ENCODE results near the gene LITAF. TPM values are rescaled to one million over a fixed set of nuclear protein-coding genes. Genes with fewer than 3 reads are reported as not detected.

The LITAF gene
- total and polyA plus RNA-seq, 2 of the 4 experiments (the other 2 are of a cell fraction) = 113 to 206 TPM

GRCh38 chr16:11529285-11529684 lies 57.4 kb downstream of the LITAF start (continued):
- TF ChIP-seq USF2 (IDR thresholded peaks at IDR 0.05; ENCODE audit: low read depth, low read length) = no peak

- Histone ChIP-seq H4K5ac (ENCODE audit: low read depth, low read length) (no peak overlapping the region), H2BK120ac (ENCODE audit: low read depth, low read length) (no peak overlapping the region), H3K9ac (ENCODE audit: low read depth, low read length) (no peak overlapping the region), H3K4ac (ENCODE audit: low read depth, low read length) (no peak overlapping the region; the same call in 1 of the 2 replicates), H2BK20ac (ENCODE audit: low read depth, low read length) (no peak overlapping the region), H3K79me1 (ENCODE audit: low read depth in 1 of 2, low read length in 2 of 2) (no peaks in the 10 kb centered on the region), H4K20me1 (ENCODE audit: insufficient read depth, low read length) (no peaks in the 10 kb centered on the region), H3K56ac (ENCODE audit: extremely low read depth, insufficient read depth, low read length) (no peak overlapping the region), H3K4me3 (ENCODE audit: insufficient read depth, low read depth, low read length) (no peak overlapping the region), H2AFZ (replicated peaks; ENCODE audit: low read length, poor library complexity) (no peak overlapping the region), H2BK5ac (ENCODE audit: low read depth, low read length, poor library complexity, severe bottlenecking) (no peak overlapping the region), H2AK5ac (ENCODE audit: low read depth, low read length) (no peak overlapping the region), H3K27ac (ENCODE audit: insufficient read depth, low read length) (no peak overlapping the region), H4K91ac (ENCODE audit: insufficient read depth, low read depth, low read length) (no peak overlapping the region), H3K9me1 (ENCODE audit: insufficient read depth, low read length) (no peaks in the 10 kb centered on the region), H3K14ac (replicated peaks; ENCODE audit: low read depth, low read length) (no peak overlapping the region), H4K8ac (ENCODE audit: low read depth in 2 of 2, low read length in 2 of 2) (no peak overlapping the region), H2AK9ac (replicated peaks; ENCODE audit: low read depth, low read length, poor library complexity) (no peak overlapping the region), H3K27me3 (ENCODE audit: control insufficient read depth, insufficient read depth, low read length) (peaks cover 15% of the 10 kb centered on the region), H3K9me3 (ENCODE audit: control insufficient read depth, insufficient read depth, low read length) (no peaks in the 10 kb centered on the region), H3K18ac (ENCODE audit: low read depth, low read length) (no peak overlapping the region), H3K4me2 (ENCODE audit: low read depth, low read length) (no peak overlapping the region), H3K36me3 (ENCODE audit: control insufficient read depth, insufficient read depth, low read length) (no peaks in the 10 kb centered on the region), H2BK15ac (ENCODE audit: low read depth, low read length) (no peak overlapping the region), H3K23ac (ENCODE audit: low read depth, low read length) (no peak overlapping the region), H3K4me1 (ENCODE audit: control insufficient read depth, insufficient read depth, low read length) (no peaks in the 10 kb centered on the region)
- BruUV-seq (replicated peaks) = no TSS peak
- DNase-seq (no peak), ATAC-seq (ENCODE audit: low read depth) (no peak)
- in situ Hi-C loops (cut with MboI; ENCODE audit: low sequenced_read_pairs) = loop anchor here (25.0 kb wide), 1 partner anchor 566 kb away; no protein-coding TSS in a partner anchor
- dilution Hi-C loops (cut with HindIII; ENCODE audit: low sequenced_read_pairs, unreplicated experiment) = no loop called here
- 94% methylated on average over 3 of the region's 11 CpGs; no CpG with 5 or more reads in 1 of the 2 experiments for WGBS, 2 experiments (ENCODE audit: extremely low coverage in 2 of 2, insufficient read length in 1 of 2)
- ChIA-PET POLR2A (ENCODE audit: unreplicated experiment) (no interaction called here), CTCF (no interaction called here)
- TF ChIP-seq ELK1 (IDR thresholded peaks at IDR 0.05; ENCODE audit: borderline replicate concordance, low read depth, low read length) (no peak), CEBPB (IDR thresholded peaks at IDR 0.05; ENCODE audit: low read depth, low read length) (peak; percentile 94)
- intact Hi-C loops (cut with micrococcal nuclease) = no loop called here
Measured at GRCh38 chr16:11528053-11528452, 58.7 kb downstream of the LITAF start.
